H1 (cell line): Measurements from ENCODE around the gene CT47A1. TPM values are rescaled to one million over a fixed set of nuclear protein-coding genes. Genes with fewer than 3 reads are reported as not detected.

ENCODE experiments used
- CTCF ChIA-PET: fragments of 300-600 bp; sonication (Branson Sonifier 250); formaldehyde crosslinking; loops from one replicate; lab custom pipeline; 2021; ENCODE audit not compliant: partially characterized antibody; lab: Charles Lee
- POLR2A ChIA-PET: fragments of 300-600 bp; sonication (Branson Sonifier 250); formaldehyde crosslinking; loops from one replicate; lab custom pipeline; 2021; ENCODE audit warnings: inconsistent platforms; ENCODE audit not compliant: partially characterized antibody; lab: Charles Lee
- DNase-seq, 2 experiments: peaks; one replicate each; pipeline versions ENCODE4 v3.0.0 to v3.0.0-alpha.2; 2010 to 2022; ENCODE audit warnings: low spot score in 2 of 2, low read depth in 1 of 2, mixed read lengths in 1 of 2
- FAIRE-seq: peaks from 2 replicates; lab custom pipeline; 2011; peaks lifted over from hg19 to GRCh38; lab: Jason Lieb, UNC
- H2AFZ ChIP-seq: 2 replicates; pipeline ENCODE4 v1.8.1; 2012; ENCODE audit warnings: low read length, inconsistent platforms
- H2AK5ac ChIP-seq: 2 replicates; pipeline ENCODE4 v1.6.1; 2013; ENCODE audit warnings: low read depth, low read length
- H2BK120ac ChIP-seq: replicated peaks from 2 replicates; pipeline ENCODE3; 2013; ENCODE audit warnings: low read depth, low read length, inconsistent platforms
- H2BK12ac ChIP-seq: 2 replicates; pipeline ENCODE4 v1.6.1; 2013; ENCODE audit warnings: low read depth, low read length
- H2BK15ac ChIP-seq: 2 replicates; pipeline ENCODE4 v1.6.1; 2013; ENCODE audit warnings: low read length
- H2BK20ac ChIP-seq: 2 replicates; pipeline ENCODE4 v1.6.1; 2013; ENCODE audit warnings: low read length
- H2BK5ac ChIP-seq: 2 replicates; pipeline ENCODE4 v1.6.1; 2013; ENCODE audit warnings: low read depth, low read length
- H3K14ac ChIP-seq: 2 replicates; pipeline ENCODE4 v1.6.1; 2013; ENCODE audit warnings: inconsistent platforms; ENCODE audit not compliant: insufficient read length
- H3K18ac ChIP-seq: 2 replicates; pipeline ENCODE4 v1.6.1; 2013; ENCODE audit warnings: low read length; ENCODE audit errors: extremely low read depth
- H3K23ac ChIP-seq: 2 replicates; pipeline ENCODE4 v1.6.1; 2013; ENCODE audit warnings: inconsistent platforms; ENCODE audit not compliant: insufficient read length
- H3K23me2 ChIP-seq: 2 replicates; pipeline ENCODE4 v1.6.1; 2013; ENCODE audit warnings: low read depth, low read length
- H3K27ac ChIP-seq: 2 replicates; pipeline ENCODE4 v1.6.1; 2011; ENCODE audit warnings: low read depth, low read length, inconsistent platforms
- H3K27me3 ChIP-seq, 4 experiments: replicated peaks in 1 of 4; 1 replicate in 1 of 4; 2 replicates in 3 of 4; pipeline versions ENCODE4 v1.6.1 to v1.8.1; 2011 to 2013; ENCODE audit warnings: low read length in 3 of 4, mild to moderate bottlenecking in 3 of 4, inconsistent platforms in 2 of 4, mixed read lengths in 2 of 4, moderate library complexity in 1 of 4; ENCODE audit not compliant: control insufficient read depth in 3 of 4, insufficient read depth in 3 of 4; ENCODE audit errors: extremely low read depth in 1 of 4
- H3K36me3 ChIP-seq, 4 experiments: 2 replicates each; pipeline versions ENCODE4 v1.6.1 to v1.8.1; 2011 to 2013; ENCODE audit warnings: mild to moderate bottlenecking in 4 of 4, low read length in 3 of 4, moderate library complexity in 2 of 4, control low read depth in 1 of 4, inconsistent platforms in 1 of 4; ENCODE audit not compliant: insufficient read depth in 4 of 4, control insufficient read depth in 2 of 4
- H3K4ac ChIP-seq: replicated peaks from 2 replicates; pipeline ENCODE3; 2013; ENCODE audit warnings: low read length, low read depth, mixed read lengths, inconsistent platforms; ENCODE audit not compliant: insufficient read length
- H3K4me1 ChIP-seq, 4 experiments: replicated peaks in 1 of 4; 1 replicate in 1 of 4; 2 replicates in 3 of 4; pipeline versions ENCODE4 v1.6.1 to v1.8.1; 2011 to 2013; ENCODE audit warnings: low read length in 3 of 4, inconsistent platforms in 2 of 4, mixed read lengths in 1 of 4; ENCODE audit not compliant: insufficient read depth in 4 of 4, control insufficient read depth in 3 of 4
- H3K4me2 ChIP-seq, 2 experiments: 2 replicates each; pipeline versions ENCODE4 v1.6.1 to v1.8.1; 2011 to 2013; ENCODE audit warnings: low read depth in 2 of 2, low read length in 2 of 2, control low read depth in 1 of 2, inconsistent platforms in 1 of 2, mild to moderate bottlenecking in 1 of 2; ENCODE audit not compliant: insufficient read depth in 1 of 2
- H3K4me3 ChIP-seq, 4 experiments: fragments of 200-600, 300-600 bp in 1 of 4; sonication (generic), shearing (Covaris generic), sonication (Bioruptor Twin) in 1 of 4; 2 replicates each; pipeline versions ENCODE4 v1.5.1 to v1.8.1; 2011 to 2016; ENCODE audit warnings: low read length in 4 of 4, low read depth in 3 of 4, control low read depth in 2 of 4, inconsistent platforms in 2 of 4, mild to moderate bottlenecking in 2 of 4, mixed read lengths in 1 of 4, moderate library complexity in 1 of 4; ENCODE audit not compliant: insufficient read depth in 2 of 4; ENCODE audit errors: extremely low read depth in 1 of 4
- H3K56ac ChIP-seq: replicated peaks from 2 replicates; pipeline ENCODE3; 2013; ENCODE audit warnings: low read depth, mild to moderate bottlenecking, mixed read lengths, low read length, inconsistent platforms; ENCODE audit not compliant: insufficient read length
- H3K79me1 ChIP-seq: 2 replicates; pipeline ENCODE4 v1.6.1; 2013; ENCODE audit warnings: low read depth, low read length, control low read depth
- H3K79me2 ChIP-seq, 2 experiments: 2 replicates each; pipeline versions ENCODE4 v1.6.1 to v1.8.1; 2012 to 2013; ENCODE audit warnings: low read length in 2 of 2, mild to moderate bottlenecking in 2 of 2, inconsistent platforms in 1 of 2; ENCODE audit not compliant: insufficient read depth in 2 of 2, control insufficient read depth in 1 of 2
- H3K9ac ChIP-seq, 4 experiments: replicated peaks in 1 of 4; 1 replicate in 1 of 4; 2 replicates in 3 of 4; pipeline versions ENCODE4 v1.6.1 to v1.8.1; 2011 to 2013; ENCODE audit warnings: low read depth in 3 of 4, low read length in 3 of 4, control low read depth in 2 of 4, mild to moderate bottlenecking in 2 of 4, moderate library complexity in 2 of 4, inconsistent platforms in 1 of 4; ENCODE audit errors: extremely low read depth in 1 of 4
- H3K9me3 ChIP-seq, 2 experiments: 2 replicates each; pipeline versions ENCODE4 v1.6.1 to v1.8.1; 2012 to 2013; ENCODE audit warnings: mild to moderate bottlenecking in 2 of 2, moderate library complexity in 2 of 2, control low read depth in 1 of 2, inconsistent platforms in 1 of 2, low read depth in 1 of 2, low read length in 1 of 2, mixed read lengths in 1 of 2; ENCODE audit not compliant: insufficient read depth in 2 of 2
- H4K20me1 ChIP-seq, 2 experiments: replicated peaks in 1 of 2; 2 replicates each; pipeline versions ENCODE3 to v1.8.1; 2011 to 2013; ENCODE audit warnings: inconsistent platforms in 2 of 2, low read length in 2 of 2, mild to moderate bottlenecking in 1 of 2; ENCODE audit not compliant: insufficient read depth in 2 of 2, control insufficient read depth in 1 of 2
- H4K5ac ChIP-seq: 2 replicates; pipeline ENCODE4 v1.6.1; 2013; ENCODE audit warnings: low read length, low read depth, mixed read lengths, inconsistent platforms; ENCODE audit not compliant: insufficient read length
- H4K8ac ChIP-seq: 2 replicates; pipeline ENCODE4 v1.8.0; 2013; ENCODE audit warnings: mild to moderate bottlenecking, moderate library complexity, low read length, inconsistent platforms; ENCODE audit not compliant: insufficient read depth; ENCODE audit errors: extremely low read depth
- H4K91ac ChIP-seq: replicated peaks from 2 replicates; pipeline ENCODE3; 2013; ENCODE audit warnings: low read length, mixed read lengths, inconsistent platforms; ENCODE audit not compliant: insufficient read length
- BACH1 ChIP-seq: IDR thresholded peaks from 2 replicates; pipeline ENCODE4 v1.6.1; 2012; ENCODE audit warnings: low read length, improper control_type of control experiment
- BCL11A ChIP-seq, 2 experiments: IDR thresholded peaks; one replicate each; pipeline ENCODE4 v1.6.1; 2011; ENCODE audit warnings: low read depth in 2 of 2, low read length in 2 of 2, mild to moderate bottlenecking in 2 of 2
- BRCA1 ChIP-seq: IDR thresholded peaks from 2 replicates; pipeline ENCODE4 v1.6.1; 2012; ENCODE audit warnings: low read depth, low read length, improper control_type of control experiment
- JUND ChIP-seq: IDR thresholded peaks from 2 replicates; pipeline ENCODE4 v1.6.1; 2011; ENCODE audit warnings: mild to moderate bottlenecking, improper control_type of control experiment, low read length
- MAX ChIP-seq: IDR thresholded peaks from 2 replicates; pipeline ENCODE4 v1.6.1; 2012; ENCODE audit warnings: inconsistent platforms
- POLR2A ChIP-seq, 2 experiments: IDR thresholded peaks; 1 replicate in 1 of 2; 2 replicates in 1 of 2; pipeline ENCODE4 v1.6.1; 2011; ENCODE audit warnings: low read depth in 2 of 2, low read length in 2 of 2, mild to moderate bottlenecking in 2 of 2; ENCODE audit errors: control extremely low read depth in 1 of 2
- SIRT6 ChIP-seq: IDR thresholded peaks from one replicate; pipeline ENCODE4 v1.7.1; 2012; ENCODE audit warnings: low read length, inconsistent platforms
- SP2 ChIP-seq: IDR thresholded peaks from 2 replicates; pipeline ENCODE4 v1.6.1; 2012; ENCODE audit warnings: mild to moderate bottlenecking, low read length, inconsistent platforms
- USF2 ChIP-seq: IDR thresholded peaks from 2 replicates; pipeline ENCODE4 v1.6.1; 2011; ENCODE audit warnings: low read length, improper control_type of control experiment
- YY1 ChIP-seq: IDR thresholded peaks from 2 replicates; pipeline ENCODE4 v1.6.1; 2011; ENCODE audit warnings: low read depth, mild to moderate bottlenecking, low read length
- polyA plus RNA-seq, 7 experiments: library from polyadenylated mRNA; depleted of rRNA in 3 of 7; stranded (reverse) in 5 of 7; unstranded in 2 of 7; fragments of >200 nt in 5 of 7; fragments of 200-250 nt in 2 of 7; gene quantifications; 1 replicate in 5 of 7; 2 replicates in 1 of 7; 4 replicates in 1 of 7; pipeline versions ENCODE4 v1.2.1 to v1.2.3, GENCODE V29; 2011 to 2013; ENCODE audit warnings: missing spikeins in 2 of 7, mixed read lengths in 2 of 7
- total RNA-seq: library from RNA; stranded (reverse); fragmentation: NEBNext Ultra II Directional; extraction: Animal tissue kit (Norgen Biotek cat#: 25700); gene quantifications from 2 replicates; pipeline ENCODE4 v1.2.1, GENCODE V29; 2021

The CT47A1 gene
- total and polyA plus RNA-seq, 2 of the 8 experiments (the other 6 are each of a cell fraction or from before 2014, with no cell fraction given), result not detected

- Histone ChIP-seq H4K8ac (no peak overlapping the region), H2BK20ac (no peak overlapping the region), H3K18ac (no peak overlapping the region), H3K79me1 (no peaks in the 10 kb centered on the region), H4K20me1 (no peaks in the 10 kb centered on the region), H2AFZ (no peak overlapping the region), H3K4me2 (no peak overlapping the region), H3K14ac (no peak overlapping the region), H3K56ac (no peak overlapping the region), H3K4ac (no peak overlapping the region), H3K36me3 (no peaks in the 10 kb centered on the region), H2BK120ac (no peak overlapping the region), H4K5ac (no peak overlapping the region), H2BK12ac (no peak overlapping the region), H2AK5ac (no peak overlapping the region), H3K23me2 (no peaks in the 10 kb centered on the region), H2BK15ac (no peak overlapping the region), H3K79me2 (no peaks in the 10 kb centered on the region), H3K4me3 (no peak overlapping the region), H3K27ac (no peak overlapping the region), H3K23ac (no peak overlapping the region), H2BK5ac (no peak overlapping the region), H3K9me3 (peaks cover 4 to 16% of the 10 kb centered on the region in 2 experiments; a peak in 2 of 4 replicates), H4K91ac (no peak overlapping the region), H3K9ac (no peak overlapping the region), H3K4me1 (no peaks in the 10 kb centered on the region), H3K27me3 (no peaks in the 10 kb centered on the region)
- DNase-seq, result no peak
- POLR2A ChIA-PET, result no interaction called here
- no peak for FAIRE-seq
- TF ChIP-seq POLR2A (IDR thresholded peaks at IDR 0.05; ENCODE audit: control extremely low read depth in 1 of 2, low read depth in 2 of 2, low read length in 2 of 2) (no peak), YY1 (no peak), BRCA1 (no peak), JUND (no peak), USF2 (no peak), MAX (no peak), SIRT6 (no peak), BACH1 (no peak), SP2 (no peak), BCL11A (IDR thresholded peaks at IDR 0.05; ENCODE audit: low read depth in 2 of 2, low read length in 2 of 2) (no peak)
- CTCF ChIA-PET, result no interaction called here
These were observed 28.4 kb upstream of the CT47A1 start for GRCh38 chrX:121013897-121014455.
